GM18511 (cell line): ENCODE results near the gene CLEC14A.

Experiments used
- ATAC-seq: cut with Tn5 transposase; IDR thresholded peaks from one replicate; pipeline ENCODE4 v1.9.1; 2021; ENCODE audit warnings: mild to moderate bottlenecking, moderate library complexity; ENCODE audit not compliant: unreplicated experiment

CLEC14A gene

DNA sequence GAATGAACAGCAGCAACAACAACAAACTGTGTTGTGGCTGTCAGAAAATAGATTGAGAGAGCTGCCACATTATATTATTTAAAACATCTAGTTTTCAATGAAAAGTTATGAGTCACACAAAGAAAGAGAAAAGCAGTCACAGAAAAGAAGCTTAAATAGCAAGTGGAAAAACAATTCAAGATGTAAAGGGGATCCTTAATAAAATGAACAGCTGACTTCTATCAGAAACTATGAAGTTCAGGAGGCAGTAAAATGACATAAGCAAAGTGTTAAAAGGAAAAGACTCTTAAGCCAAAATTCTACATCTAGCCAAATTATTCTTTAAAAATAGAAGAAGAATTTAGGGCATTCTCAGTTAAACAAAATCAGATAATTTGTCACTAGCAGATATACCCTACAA, 5.6 kb downstream of the CLEC14A start:
- ATAC-seq: no peak

- no peak for ATAC-seq
Observed at GRCh38 chr14:38248321-38249028, 7.4 kb downstream of the CLEC14A start.

- ATAC-seq: no peak
Observed at GRCh38 chr14:38243696-38244240, 12.1 kb downstream of the CLEC14A start.

DNA sequence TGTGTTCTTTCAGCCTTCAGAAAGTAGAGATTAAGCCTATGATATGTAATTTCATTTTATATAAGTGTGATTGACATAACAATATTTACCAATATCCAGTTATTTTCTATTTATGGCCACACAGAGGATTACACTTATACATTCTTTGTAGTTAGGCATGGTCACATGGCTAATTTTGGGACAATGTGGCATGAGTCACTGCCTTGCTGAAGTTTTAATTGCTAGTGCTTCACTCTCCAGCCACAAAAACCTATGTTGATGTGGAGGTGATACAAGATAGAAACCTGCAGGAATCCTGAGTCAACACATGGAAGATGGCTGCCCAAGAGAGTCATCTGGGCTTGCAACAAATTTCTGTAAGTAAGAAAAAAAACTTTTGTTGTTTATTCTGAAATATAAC, 17.0 kb downstream of the CLEC14A start:
- no peak for ATAC-seq

DNA sequence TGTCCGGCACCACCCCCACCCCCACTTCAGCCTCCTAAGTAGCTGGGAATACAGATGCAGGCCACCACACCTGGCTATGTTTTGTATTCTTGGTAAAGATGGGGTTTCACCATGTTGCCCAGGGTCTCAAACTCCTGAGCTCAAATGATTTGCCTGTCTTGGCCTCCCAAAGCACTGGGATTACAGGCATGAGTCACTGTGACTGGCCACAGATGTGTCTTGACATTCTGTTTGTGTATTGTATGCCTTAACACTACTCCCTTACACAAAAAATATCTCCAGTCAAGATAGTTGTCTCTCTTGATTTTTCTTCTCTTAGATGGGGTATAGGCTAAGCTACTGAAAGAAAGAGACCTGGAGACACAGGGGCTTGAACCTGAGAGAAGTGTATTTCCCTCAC, 17.6 kb downstream of the CLEC14A start:
- no peak for ATAC-seq

DNA sequence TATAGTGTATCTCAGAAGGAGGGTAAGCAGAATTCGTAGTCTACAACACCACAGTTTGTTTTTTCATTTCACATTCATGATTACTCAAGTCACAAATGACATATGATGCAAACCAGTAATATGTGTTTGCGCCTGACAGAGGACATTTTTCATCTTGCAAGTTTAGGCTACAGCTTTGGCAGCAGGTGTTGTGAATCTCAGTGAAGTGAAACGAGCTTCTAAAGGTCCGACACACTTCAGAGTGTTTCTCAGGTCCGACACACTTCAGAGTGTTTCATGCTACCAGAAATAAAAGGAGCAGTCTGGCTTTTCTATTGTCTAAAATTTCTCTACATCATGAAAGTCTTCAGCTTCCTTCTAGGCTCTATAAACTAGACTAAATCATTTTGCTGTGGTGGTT, 22.7 kb downstream of the CLEC14A start:
- no peak for ATAC-seq

GRCh38 chr14:38226366-38226765, 29.5 kb downstream of the CLEC14A start:
- no peak for ATAC-seq

DNA sequence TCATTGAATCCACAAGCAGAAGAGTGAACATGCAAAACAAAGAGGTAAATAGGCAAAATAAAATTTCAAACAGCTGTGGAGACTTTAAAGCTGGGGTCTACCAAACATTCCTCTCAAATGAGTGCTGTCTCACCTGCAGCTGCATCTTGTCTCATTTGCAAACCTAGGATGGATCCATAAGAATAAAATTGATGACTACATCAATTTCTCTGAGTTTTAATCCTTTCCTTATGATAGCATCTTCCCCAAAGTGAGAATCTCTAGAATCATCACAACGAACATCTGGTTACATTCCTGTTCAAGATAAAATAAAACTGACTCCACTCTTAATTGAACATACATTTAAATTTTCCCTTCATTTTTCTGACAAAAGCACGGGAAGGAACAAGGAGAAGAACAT, 29.9 kb downstream of the CLEC14A start:
- no peak for ATAC-seq

DNA sequence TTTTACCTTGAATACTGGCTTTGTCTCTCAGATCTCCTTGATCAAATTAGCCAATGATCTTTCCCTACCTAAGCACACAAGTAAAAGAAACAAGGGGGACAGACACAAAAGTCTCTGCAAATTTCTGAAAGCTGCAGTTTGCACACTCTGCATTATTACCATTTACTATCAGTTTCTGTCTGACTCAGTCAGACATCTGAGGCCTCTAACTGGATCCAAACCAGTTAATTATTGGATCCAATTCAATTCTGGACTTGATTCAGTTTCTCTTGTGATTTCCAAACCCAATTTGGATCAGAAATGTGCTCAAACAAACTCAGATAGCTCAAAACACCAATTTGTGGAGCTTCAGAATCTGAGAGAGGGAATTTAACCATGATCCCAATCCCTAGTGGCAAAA, 31.6 kb downstream of the CLEC14A start:
- no peak for ATAC-seq

DNA sequence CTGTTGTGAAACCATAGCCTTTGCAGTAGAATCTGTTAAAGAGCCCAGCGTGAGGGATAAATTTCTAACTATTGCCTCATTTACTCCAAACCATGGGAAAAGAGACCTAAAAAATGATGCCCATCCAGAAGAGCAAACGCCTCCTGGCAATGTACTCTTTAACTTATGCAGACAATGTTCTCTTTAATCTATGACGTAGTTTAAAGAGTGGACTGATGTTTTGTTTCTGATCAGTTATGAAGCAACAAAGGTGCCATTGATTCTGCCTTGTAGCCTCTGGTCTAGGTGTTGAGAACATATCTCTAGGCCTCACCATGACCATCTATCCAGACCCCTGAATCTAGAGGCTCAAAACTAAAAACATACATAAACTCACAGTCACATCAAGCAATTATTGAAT, 34.8 kb downstream of the CLEC14A start:
- ATAC-seq: no peak

DNA sequence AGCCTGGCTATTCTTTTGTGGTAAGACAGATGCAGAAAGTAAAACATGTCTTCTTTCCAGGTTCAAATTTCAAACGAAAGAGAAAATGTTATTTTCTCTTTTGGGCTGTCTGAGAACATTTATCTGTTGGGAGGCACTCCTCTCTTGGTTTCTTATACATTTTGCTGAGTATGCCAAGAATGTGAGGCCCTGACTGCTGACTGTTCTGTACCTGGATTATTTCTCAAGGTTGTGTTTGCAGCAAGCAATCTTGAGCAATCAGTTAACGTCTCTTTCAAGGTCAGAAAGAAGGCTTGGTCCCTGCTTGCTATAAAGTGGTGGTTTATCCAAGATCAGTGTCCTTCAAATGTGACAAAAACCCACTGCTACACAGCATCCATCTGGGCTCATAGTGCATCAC, 38.3 kb downstream of the CLEC14A start:
- ATAC-seq: no peak

DNA sequence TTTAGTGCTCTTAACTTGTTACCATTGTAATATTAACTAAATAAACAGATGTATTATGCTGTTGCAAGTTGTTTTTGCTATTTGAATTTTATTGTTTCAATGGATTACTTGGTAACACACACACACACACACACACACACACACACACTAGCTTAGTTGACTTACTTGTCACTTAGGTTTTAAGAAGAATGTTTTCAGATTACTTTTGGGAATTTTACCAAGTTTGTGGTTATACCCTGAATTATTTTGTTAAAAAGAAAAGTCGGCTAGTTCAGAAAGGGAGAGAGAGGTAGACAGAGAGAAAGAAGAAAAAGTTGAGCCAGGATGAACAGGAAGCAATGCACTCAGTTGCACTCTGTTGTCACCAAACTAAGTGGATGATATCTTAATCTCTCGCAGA, 42.9 kb downstream of the CLEC14A start:
- ATAC-seq: no peak

DNA sequence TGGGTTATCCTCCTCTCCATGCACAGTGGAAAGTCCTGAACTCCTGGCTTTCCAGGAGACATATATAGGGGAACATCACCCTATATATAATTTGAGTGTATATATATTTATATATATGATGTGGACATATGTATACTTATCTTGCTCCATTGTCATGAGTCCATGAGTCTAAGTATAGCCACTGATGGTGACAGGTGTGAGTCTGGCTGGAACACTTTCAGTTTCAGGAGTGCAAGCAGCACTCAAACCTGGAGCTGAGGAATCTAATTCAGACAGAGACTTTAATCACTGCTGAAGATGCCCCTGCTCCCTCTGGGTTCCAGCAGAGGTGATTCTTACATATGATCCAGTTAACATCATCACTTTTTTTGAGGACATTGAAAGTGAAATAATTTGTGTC, 43.8 kb downstream of the CLEC14A start:
- no peak for ATAC-seq

- ATAC-seq: no peak
Observed at GRCh38 chr14:38211255-38211735, 44.6 kb downstream of the CLEC14A start.

DNA sequence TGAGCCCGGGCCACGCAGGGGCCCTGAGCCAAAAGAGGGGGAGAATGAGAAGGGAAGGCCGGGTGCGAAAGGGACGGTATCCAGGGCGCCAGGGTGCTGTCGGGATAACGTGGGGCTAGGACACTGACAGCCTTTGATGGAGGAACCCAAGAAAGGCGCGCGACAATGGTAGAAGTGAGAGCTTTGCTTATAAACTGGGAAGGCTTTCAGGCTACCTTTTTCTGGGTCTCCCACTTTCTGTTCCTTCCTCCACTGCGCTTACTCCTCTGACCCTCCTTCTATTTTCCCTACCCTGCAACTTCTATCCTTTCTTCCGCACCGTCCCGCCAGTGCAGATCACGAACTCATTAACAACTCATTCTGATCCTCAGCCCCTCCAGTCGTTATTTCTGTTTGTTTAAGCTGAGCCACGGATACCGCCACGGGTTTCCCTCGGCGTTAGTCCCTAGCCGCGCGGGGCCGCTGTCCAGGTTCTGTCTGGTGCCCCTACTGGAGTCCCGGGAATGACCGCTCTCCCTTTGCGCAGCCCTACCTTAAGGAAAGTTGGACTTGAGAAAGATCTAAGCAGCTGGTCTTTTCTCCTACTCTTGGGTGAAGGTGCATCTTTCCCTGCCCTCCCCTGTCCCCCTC, 45.2 kb downstream of the CLEC14A start:
- no peak for ATAC-seq

GRCh38 chr14:38209572-38210557, 46.0 kb downstream of the CLEC14A start:
- no peak for ATAC-seq

DNA sequence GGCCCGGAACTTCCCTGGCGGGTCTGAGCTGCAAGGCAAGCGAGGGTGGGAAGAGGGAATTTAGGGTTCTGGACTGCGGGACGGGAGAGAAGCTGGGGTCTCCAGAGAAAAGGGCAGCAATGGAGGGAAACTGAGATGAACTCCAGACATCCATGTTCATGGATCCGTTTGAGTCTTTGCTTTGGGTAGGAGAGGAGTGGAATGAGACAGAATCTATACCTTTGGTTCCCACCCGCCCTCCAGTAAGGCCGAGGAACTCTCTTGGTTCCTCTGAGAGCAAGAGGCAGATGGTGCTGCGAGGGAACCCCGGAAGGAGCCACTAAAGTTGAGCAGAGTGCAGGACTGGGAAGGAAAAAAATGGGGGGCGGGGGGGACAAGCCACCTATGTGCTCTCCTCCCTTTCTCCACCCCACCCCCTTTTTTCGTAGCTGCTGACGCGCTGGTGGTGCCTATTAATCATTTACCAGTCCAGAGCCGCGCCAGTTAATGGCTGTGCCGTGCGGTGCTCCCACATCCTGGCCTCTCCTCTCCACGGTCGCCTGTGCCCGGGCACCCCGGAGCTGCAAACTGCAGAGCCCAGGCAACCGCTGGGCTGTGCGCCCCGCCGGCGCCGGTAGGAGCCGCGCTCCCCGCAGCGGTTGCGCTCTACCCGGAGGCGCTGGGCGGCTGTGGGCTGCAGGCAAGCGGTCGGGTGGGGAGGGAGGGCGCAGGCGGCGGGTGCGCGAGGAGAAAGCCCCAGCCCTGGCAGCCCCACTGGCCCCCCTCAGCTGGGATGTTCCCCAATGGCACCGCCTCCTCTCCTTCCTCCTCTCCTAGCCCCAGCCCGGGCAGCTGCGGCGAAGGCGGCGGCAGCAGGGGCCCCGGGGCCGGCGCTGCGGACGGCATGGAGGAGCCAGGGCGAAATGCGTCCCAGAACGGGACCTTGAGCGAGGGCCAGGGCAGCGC, 47.0 kb downstream of the CLEC14A start:
- ATAC-seq: no peak

DNA sequence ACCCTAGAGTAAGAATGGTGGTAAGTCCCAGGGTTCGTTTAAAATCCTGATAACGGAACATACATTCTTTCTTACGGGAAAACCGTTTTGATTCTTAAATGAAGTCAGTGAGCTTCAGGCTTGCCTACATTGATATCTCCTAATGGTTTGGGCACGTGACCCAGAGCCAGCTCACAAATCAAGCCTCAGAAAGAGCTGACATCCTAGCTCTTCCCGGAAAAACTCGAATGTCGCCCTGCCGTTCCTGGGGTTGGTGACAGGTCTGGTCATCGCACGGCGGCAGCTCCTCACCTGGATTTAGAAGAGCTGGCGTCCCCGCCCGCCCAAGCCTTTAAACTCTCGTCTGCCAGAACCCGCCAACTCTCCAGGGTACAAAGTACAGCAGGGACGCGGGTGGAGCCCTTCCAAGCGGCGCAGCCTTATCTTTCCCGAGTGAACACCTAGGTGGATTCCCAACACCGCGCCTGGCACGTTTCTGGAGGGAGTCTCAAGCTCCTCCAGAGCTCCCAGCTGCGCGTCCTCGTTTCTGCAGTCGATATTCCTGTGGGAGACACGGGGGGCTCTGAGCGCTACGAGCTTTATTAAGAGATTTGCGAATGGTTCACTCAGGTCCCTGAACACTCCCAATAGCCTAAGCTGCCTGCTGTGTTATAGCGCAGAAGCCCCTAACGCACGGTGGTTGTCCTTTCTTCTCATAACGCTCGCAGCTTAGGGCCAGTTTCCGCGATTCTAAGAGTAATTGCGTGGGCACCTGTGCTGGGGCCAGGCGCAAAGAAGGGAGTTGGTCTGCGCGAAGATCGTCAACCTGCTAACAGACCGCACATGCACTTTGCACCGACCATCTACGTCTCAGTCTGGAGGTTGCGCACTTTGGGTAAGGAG, 47.9 kb downstream of the CLEC14A start, which contains the start of gene SSTR1:
SSTR1 (plus strand) TSS at position 169 of the 882 bp plus-strand sequence. CDS start 1,486 bp downstream, outside the sequence.
- ATAC-seq: no peak

GRCh38 chr14:38207377-38207735, 48.5 kb downstream of the CLEC14A start:
- no peak for ATAC-seq
